ENCODE measurements around the gene TRIM13.

Gene TRIM13

DNA sequence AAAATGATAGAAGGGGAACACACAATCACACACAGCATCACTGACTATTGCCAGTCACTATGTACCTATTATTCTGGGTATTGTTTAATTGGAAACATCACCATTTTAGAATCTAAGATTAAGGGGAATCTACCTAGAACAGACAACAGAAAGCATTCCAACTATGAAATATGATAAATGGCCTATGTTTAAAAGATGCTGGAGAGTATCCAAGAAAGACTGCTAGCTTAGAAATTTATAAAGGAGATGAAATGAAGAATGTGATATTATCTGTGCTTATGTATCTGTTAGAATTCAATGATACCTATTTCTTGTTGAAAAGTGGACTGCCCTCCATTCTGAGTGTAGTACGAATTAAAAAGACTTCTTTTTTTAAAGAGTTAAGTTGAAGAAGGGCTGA is 68.9 kb downstream of the TRIM13 start:
- TF ChIP-seq, protein P1, sequence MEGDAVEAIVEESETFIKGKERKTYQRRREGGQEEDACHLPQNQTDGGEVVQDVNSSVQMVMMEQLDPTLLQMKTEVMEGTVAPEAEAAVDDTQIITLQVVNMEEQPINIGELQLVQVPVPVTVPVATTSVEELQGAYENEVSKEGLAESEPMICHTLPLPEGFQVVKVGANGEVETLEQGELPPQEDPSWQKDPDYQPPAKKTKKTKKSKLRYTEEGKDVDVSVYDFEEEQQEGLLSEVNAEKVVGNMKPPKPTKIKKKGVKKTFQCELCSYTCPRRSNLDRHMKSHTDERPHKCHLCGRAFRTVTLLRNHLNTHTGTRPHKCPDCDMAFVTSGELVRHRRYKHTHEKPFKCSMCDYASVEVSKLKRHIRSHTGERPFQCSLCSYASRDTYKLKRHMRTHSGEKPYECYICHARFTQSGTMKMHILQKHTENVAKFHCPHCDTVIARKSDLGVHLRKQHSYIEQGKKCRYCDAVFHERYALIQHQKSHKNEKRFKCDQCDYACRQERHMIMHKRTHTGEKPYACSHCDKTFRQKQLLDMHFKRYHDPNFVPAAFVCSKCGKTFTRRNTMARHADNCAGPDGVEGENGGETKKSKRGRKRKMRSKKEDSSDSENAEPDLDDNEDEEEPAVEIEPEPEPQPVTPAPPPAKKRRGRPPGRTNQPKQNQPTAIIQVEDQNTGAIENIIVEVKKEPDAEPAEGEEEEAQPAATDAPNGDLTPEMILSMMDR (IDR thresholded peaks at IDR 0.05; ENCODE audit: poor library complexity, severe bottlenecking): no peak
- no peak for ATAC-seq (ENCODE audit: low read depth)
- Histone ChIP-seq H3K4me1 (ENCODE audit: insufficient read depth, poor library complexity, severe bottlenecking) (peaks cover 15% of the 10 kb centered on the region), H3K27ac (ENCODE audit: poor library complexity, severe bottlenecking) (no peak overlapping the region), H3K27me3 (ENCODE audit: insufficient read depth, poor library complexity, severe bottlenecking) (no peaks in the 10 kb centered on the region), H3K36me3 (ENCODE audit: low read depth) (peaks cover 80% of the 10 kb centered on the region), H3K4me3 (ENCODE audit: severe bottlenecking) (no peak overlapping the region), H3K9me3 (ENCODE audit: severe bottlenecking) (no peaks in the 10 kb centered on the region)
- DNase-seq (ENCODE audit: low spot score): no peak

All from RWPE2 (cell line).